Ishikawa (cell line): ENCODE measurements around the gene ZNF85.

Experiments used
- CEBPB ChIP-seq: IDR thresholded peaks from 2 replicates; pipeline ENCODE4 v1.6.1; 2012
- CREB1 ChIP-seq: IDR thresholded peaks from 2 replicates; pipeline ENCODE4 v1.6.1; 2012; ENCODE audit warnings: low read depth
- EGR1 ChIP-seq: IDR thresholded peaks from 2 replicates; pipeline ENCODE4 v1.6.1; 2012
- EP300 ChIP-seq: IDR thresholded peaks from 2 replicates; pipeline ENCODE4 v1.6.1; 2012; ENCODE audit warnings: borderline replicate concordance
- FOXM1 ChIP-seq: IDR thresholded peaks from 2 replicates; pipeline ENCODE4 v1.6.1; 2012; ENCODE audit warnings: low read depth, borderline replicate concordance
- NFIC ChIP-seq: IDR thresholded peaks from 2 replicates; pipeline ENCODE4 v1.6.1; 2012
- RAD21 ChIP-seq: IDR thresholded peaks from 2 replicates; pipeline ENCODE4 v1.6.1; 2012; ENCODE audit warnings: low read depth
- TAF1 ChIP-seq: IDR thresholded peaks from 2 replicates; pipeline ENCODE4 v1.6.1; 2012; ENCODE audit warnings: low read depth, mild to moderate bottlenecking
- TCF12 ChIP-seq: IDR thresholded peaks from 2 replicates; pipeline ENCODE4 v1.6.1; 2012; ENCODE audit warnings: low read depth
- TEAD4 ChIP-seq: IDR thresholded peaks from 2 replicates; pipeline ENCODE4 v1.6.1; 2012
- YY1 ChIP-seq: IDR thresholded peaks from 2 replicates; pipeline ENCODE4 v1.6.1; 2012; ENCODE audit warnings: low read depth
- ZBTB7A ChIP-seq: IDR thresholded peaks from 2 replicates; pipeline ENCODE4 v1.6.1; 2012; ENCODE audit warnings: low read depth
- TF ChIP-seq, protein P1 (sequence below): IDR thresholded peaks from 2 replicates; pipeline ENCODE4 v1.6.1; 2012
- TF ChIP-seq, protein P2 (sequence below): IDR thresholded peaks from 2 replicates; pipeline ENCODE4 v1.6.1; 2012; ENCODE audit warnings: low read depth, mild to moderate bottlenecking
- TF ChIP-seq, protein P3 (sequence below): IDR thresholded peaks from 2 replicates; pipeline ENCODE4 v1.6.1; 2012

ZNF85 gene

DNA sequence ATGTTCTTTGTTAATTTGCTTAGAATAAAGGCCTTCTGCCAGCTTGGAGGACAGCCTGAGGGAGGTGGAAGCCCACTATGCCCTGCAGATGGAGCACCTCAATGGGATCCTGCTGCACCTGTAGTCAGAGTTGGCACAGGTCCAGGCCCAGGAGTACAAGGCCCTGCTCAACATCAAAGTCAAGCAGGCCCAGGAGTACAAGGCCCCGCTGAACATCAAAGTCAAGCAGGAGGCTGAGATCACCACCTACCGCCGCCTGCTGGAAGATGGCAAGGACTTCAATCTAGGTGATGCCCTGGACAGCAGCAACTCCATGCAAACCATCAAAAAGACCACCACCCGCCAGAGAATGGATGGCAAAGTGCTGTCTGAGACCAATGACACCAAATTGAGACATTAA is 41.7 kb downstream of the ZNF85 start:
- no peak for TF ChIP-seq CEBPB
- no peak for TF ChIP-seq TAF1
- TF ChIP-seq EP300: no peak
- TF ChIP-seq RAD21: no peak

DNA sequence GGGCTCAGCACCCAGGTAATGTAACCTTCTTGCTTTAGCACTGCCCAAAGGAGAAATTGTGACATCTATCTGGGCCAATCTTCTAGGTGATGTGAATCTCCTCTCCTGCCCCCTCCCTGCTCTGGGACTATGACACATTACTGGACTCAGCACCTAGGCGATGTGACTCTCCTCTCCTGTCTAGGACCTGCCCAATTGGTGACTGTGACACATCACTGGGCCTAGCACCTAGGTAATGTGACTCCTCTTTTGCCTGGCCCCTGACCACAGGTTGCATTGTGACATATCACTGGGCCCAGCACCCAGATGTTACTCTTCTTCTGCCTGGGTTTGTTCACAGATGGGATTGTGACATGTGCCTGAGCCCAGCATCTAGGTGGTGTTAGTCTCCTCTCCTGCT is 45.0 kb downstream of the ZNF85 start:
- TF ChIP-seq ZBTB7A (no peak), EGR1 (no peak), EP300 (no peak), RAD21 (no peak), CREB1 (no peak), CEBPB (no peak), TAF1 (no peak), TEAD4 (no peak)
- TF ChIP-seq, protein P1, sequence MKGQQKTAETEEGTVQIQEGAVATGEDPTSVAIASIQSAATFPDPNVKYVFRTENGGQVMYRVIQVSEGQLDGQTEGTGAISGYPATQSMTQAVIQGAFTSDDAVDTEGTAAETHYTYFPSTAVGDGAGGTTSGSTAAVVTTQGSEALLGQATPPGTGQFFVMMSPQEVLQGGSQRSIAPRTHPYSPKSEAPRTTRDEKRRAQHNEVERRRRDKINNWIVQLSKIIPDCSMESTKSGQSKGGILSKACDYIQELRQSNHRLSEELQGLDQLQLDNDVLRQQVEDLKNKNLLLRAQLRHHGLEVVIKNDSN: no peak
- TF ChIP-seq, protein P2, sequence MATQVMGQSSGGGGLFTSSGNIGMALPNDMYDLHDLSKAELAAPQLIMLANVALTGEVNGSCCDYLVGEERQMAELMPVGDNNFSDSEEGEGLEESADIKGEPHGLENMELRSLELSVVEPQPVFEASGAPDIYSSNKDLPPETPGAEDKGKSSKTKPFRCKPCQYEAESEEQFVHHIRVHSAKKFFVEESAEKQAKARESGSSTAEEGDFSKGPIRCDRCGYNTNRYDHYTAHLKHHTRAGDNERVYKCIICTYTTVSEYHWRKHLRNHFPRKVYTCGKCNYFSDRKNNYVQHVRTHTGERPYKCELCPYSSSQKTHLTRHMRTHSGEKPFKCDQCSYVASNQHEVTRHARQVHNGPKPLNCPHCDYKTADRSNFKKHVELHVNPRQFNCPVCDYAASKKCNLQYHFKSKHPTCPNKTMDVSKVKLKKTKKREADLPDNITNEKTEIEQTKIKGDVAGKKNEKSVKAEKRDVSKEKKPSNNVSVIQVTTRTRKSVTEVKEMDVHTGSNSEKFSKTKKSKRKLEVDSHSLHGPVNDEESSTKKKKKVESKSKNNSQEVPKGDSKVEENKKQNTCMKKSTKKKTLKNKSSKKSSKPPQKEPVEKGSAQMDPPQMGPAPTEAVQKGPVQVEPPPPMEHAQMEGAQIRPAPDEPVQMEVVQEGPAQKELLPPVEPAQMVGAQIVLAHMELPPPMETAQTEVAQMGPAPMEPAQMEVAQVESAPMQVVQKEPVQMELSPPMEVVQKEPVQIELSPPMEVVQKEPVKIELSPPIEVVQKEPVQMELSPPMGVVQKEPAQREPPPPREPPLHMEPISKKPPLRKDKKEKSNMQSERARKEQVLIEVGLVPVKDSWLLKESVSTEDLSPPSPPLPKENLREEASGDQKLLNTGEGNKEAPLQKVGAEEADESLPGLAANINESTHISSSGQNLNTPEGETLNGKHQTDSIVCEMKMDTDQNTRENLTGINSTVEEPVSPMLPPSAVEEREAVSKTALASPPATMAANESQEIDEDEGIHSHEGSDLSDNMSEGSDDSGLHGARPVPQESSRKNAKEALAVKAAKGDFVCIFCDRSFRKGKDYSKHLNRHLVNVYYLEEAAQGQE: no peak

DNA sequence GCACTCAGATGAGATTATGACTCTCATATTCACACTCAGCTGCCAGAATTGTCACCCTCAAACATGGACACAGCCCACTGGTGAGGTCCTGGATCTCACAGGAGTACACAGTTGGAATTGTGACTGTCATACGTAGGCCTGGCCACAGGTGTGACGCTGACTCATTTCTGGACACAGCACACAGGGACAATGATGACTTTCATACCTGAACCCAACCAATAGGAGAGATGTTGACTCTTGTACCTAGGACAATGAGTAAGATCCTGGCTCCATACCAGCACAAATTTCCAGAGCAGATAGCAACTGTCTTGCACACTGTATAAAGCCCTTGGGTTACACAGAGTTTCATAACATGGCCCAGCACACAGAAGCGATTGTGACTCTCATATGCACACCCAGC is 46.4 kb downstream of the ZNF85 start:
- TF ChIP-seq EGR1 (no peak), FOXM1 (no peak), TEAD4 (no peak), YY1 (no peak), ZBTB7A (no peak), NFIC (no peak), CREB1 (no peak), EP300 (no peak), TCF12 (no peak)
- TF ChIP-seq, protein P2: no peak
- TF ChIP-seq, protein P1: no peak

DNA sequence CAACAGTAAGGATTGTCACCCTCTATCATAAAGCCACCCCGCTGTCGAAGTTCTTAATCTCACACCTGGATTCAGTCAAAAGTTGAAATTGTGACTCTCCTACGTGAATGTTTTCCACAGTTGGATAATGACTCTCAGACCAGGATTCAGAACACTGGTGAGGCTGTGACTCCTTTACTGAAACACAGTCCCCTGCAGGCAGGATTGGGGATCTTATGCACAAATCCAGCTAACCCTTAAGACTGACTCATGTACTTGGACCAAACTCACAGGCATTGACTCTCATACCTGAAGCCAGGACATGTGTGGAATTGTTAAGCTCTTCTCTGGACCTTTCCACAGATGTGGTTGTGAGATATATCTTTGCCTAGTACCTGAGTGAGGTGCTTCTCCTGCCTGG is 46.8 kb downstream of the ZNF85 start:
- TF ChIP-seq CREB1 (no peak), TCF12 (no peak), NFIC (no peak), YY1 (no peak), TEAD4 (no peak), RAD21 (no peak), ZBTB7A (no peak)
- TF ChIP-seq, protein P3, sequence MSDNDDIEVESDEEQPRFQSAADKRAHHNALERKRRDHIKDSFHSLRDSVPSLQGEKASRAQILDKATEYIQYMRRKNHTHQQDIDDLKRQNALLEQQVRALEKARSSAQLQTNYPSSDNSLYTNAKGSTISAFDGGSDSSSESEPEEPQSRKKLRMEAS: no peak

DNA sequence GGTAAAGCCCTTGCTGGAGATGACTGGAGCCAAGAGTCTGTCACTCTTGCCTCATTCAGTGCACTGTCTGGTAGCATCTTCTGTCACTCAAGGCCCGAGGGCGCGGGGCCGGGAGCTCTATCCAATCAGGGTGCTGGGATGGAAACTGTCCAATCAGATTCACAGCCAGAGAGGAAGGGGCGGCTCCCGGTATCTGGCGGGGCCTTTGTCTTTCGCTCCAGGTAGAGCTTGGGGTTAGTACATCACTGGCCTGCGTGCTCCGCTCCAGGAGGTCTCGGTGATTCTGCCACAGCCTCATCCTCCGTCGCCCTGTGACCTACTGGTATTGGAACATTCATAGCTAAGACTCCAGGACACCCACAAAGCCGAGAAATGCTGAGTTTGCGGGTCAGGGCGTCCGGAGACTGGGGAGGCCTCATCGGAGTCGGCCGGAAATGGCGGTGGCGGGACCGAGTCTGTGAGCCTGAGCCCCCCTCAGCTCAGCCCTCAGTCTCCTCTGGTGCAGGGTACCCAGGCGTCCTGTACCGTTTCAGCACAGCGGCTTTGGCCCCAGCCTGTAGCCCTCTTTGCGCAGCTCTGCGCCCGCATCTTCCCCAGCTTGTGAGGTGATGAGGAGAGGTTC is 76.8 kb downstream of the ZNF85 start:
- TF ChIP-seq, protein P1: no peak
- no peak for TF ChIP-seq FOXM1
- TF ChIP-seq EP300: no peak
- TF ChIP-seq TAF1: no peak
